ENCODE data around the gene CCDC82. TPM values are rescaled to one million over a fixed set of nuclear protein-coding genes. Genes with fewer than 3 reads are reported as not detected.

Gene CCDC82
- polyA plus RNA-seq, 1 of the 3 experiments (the other 2 are of a cell fraction) = 8.7 TPM

DNA sequence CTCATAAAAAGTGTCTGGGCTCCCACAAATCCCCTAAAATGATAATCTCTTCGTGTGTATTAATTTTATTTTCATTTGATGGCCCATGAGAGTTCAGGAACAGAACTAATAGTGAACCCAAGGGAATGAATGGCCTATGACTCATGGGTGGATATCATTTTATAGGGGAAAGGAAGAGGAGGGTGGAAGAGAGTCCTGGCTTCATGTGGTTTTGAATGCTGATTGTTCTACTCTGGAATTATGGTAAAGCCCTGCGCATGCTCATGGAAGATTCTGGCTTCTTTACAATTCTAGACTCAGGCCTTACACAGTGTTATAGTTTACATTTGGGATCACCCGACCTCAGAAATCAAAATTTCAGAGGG, 82.0 kb downstream of the CCDC82 start:
- no peak for DNase-seq
- no peaks in the 10 kb centered on the region for H3K36me3 ChIP-seq (replicated peaks in 1 of 2; ENCODE audit: control insufficient read depth in 1 of 2, insufficient read depth in 2 of 2, low read length in 1 of 2)
- H3K9ac ChIP-seq = peak overlapping the region; percentile 84
- peak; percentile 56; the same call in 1 of the 2 replicates for TF ChIP-seq TCF12 (IDR thresholded peaks at IDR 0.05)
- TF ChIP-seq NRF1 (IDR thresholded peaks at IDR 0.05; ENCODE audit: low read depth, low read length) = peak; percentile 78
- TF ChIP-seq FOSL2 (IDR thresholded peaks at IDR 0.05; ENCODE audit: borderline replicate concordance, low read depth) = peak; percentile 91
- TF ChIP-seq RFX5 (IDR thresholded peaks at IDR 0.05; ENCODE audit: low read length) = no peak
- TF ChIP-seq TAF1 (IDR thresholded peaks at IDR 0.05; ENCODE audit: borderline replicate concordance, low read depth, low read length) = peak; percentile 53; the same call in 1 of the 2 replicates
- TF ChIP-seq, protein P1, sequence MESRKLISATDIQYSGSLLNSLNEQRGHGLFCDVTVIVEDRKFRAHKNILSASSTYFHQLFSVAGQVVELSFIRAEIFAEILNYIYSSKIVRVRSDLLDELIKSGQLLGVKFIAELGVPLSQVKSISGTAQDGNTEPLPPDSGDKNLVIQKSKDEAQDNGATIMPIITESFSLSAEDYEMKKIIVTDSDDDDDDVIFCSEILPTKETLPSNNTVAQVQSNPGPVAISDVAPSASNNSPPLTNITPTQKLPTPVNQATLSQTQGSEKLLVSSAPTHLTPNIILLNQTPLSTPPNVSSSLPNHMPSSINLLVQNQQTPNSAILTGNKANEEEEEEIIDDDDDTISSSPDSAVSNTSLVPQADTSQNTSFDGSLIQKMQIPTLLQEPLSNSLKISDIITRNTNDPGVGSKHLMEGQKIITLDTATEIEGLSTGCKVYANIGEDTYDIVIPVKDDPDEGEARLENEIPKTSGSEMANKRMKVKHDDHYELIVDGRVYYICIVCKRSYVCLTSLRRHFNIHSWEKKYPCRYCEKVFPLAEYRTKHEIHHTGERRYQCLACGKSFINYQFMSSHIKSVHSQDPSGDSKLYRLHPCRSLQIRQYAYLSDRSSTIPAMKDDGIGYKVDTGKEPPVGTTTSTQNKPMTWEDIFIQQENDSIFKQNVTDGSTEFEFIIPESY (IDR thresholded peaks at IDR 0.05; ENCODE audit: borderline replicate concordance, low read depth) = no peak
- TF ChIP-seq TEAD4 (IDR thresholded peaks at IDR 0.05; ENCODE audit: borderline replicate concordance, insufficient read depth) = 0 out of 2 replicates have a peak, but pooled peaks have one; percentile 20
- TF ChIP-seq, protein P2, sequence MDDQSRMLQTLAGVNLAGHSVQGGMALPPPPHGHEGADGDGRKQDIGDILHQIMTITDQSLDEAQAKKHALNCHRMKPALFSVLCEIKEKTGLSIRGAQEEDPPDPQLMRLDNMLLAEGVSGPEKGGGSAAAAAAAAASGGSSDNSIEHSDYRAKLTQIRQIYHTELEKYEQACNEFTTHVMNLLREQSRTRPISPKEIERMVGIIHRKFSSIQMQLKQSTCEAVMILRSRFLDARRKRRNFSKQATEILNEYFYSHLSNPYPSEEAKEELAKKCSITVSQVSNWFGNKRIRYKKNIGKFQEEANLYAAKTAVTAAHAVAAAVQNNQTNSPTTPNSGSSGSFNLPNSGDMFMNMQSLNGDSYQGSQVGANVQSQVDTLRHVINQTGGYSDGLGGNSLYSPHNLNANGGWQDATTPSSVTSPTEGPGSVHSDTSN (IDR thresholded peaks at IDR 0.05) = peak; percentile 26; the same call in 1 of the 2 replicates
- peak; percentile 82 for TF ChIP-seq JUND (IDR thresholded peaks at IDR 0.05)
- peak; percentile 46 for TF ChIP-seq POLR2AphosphoS5 (IDR thresholded peaks at IDR 0.05; ENCODE audit: low read depth, low read length)
- peak; percentile 38; the same call in 1 of the 2 replicates for TF ChIP-seq RXRA (IDR thresholded peaks at IDR 0.05; ENCODE audit: borderline replicate concordance, low read depth)
- TF ChIP-seq, protein P3, sequence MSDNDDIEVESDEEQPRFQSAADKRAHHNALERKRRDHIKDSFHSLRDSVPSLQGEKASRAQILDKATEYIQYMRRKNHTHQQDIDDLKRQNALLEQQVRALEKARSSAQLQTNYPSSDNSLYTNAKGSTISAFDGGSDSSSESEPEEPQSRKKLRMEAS (IDR thresholded peaks at IDR 0.05; ENCODE audit: low read depth) = peak; percentile 77
- peak; percentile 33; the same call in 1 of the 2 replicates for TF ChIP-seq NFIC (IDR thresholded peaks at IDR 0.05; ENCODE audit: borderline replicate concordance)
- TF ChIP-seq FOXM1 (IDR thresholded peaks at IDR 0.05; ENCODE audit: low read depth) = no peak
- peak in 1 of 2 experiments; percentile 29; a peak in 1 of 4 replicates for TF ChIP-seq EP300 (IDR thresholded peaks at IDR 0.05; ENCODE audit: borderline replicate concordance in 1 of 2, low read depth in 1 of 2, low read length in 1 of 2)
- H3K27ac ChIP-seq (ENCODE audit: low read depth in 2 of 2, low read length in 1 of 2) = peak overlapping the region; percentile 87 to 100
- no peaks in the 10 kb centered on the region for H3K9me2 ChIP-seq
- CTCF ChIA-PET = interaction anchor here (1.1 kb wide), 1 partner anchor 28 kb away, joined by 4 read pairs; no protein-coding TSS in a partner anchor
- H3F3A ChIP-seq (replicated peaks; ENCODE audit: insufficient read depth) = peaks cover 81% of the 10 kb centered on the region
- H3K4me3 ChIP-seq (ENCODE audit: low read depth in 2 of 2, low read length in 1 of 2) = peak overlapping the region; percentile 28 to 54; a peak in 3 of 4 replicates
- peak overlapping the region; percentile 83 for H3K4me2 ChIP-seq
- POLR2A ChIA-PET = no interaction called here
- H3K4me1 ChIP-seq (ENCODE audit: control insufficient read depth in 1 of 2, insufficient read depth in 2 of 2, low read depth in 1 of 2, low read length in 1 of 2) = peaks cover 15 to 82% of the 10 kb centered on the region in 2 experiments
- H3K27me3 ChIP-seq (ENCODE audit: insufficient read depth) = no peaks in the 10 kb centered on the region
- no peaks in the 10 kb centered on the region for H4K20me1 ChIP-seq (ENCODE audit: insufficient read depth)
- 6% methylated on average over 3 of the region's 3 CpGs for WGBS (ENCODE audit: low lambda C conversion rate)
- H3K79me2 ChIP-seq (ENCODE audit: insufficient read depth) = peaks cover 76% of the 10 kb centered on the region
- no peaks in the 10 kb centered on the region for H3K9me3 ChIP-seq
- H2AFZ ChIP-seq (ENCODE audit: low read depth) = no peak overlapping the region
